Activated CD8-positive, alpha-beta T cell treated with anti-CD3 and anti-CD28 coated beads for 36 hours (primary cell): ENCODE data around the gene SCGB1D1. TPM values are rescaled to one million over a fixed set of nuclear protein-coding genes. Genes with fewer than 3 reads are reported as not detected.

Source experiments
- ATAC-seq: fragments of 200-7000 bp; cut with Tn5 transposase; one replicate; pipeline ENCODE4 v1.10.0; 2021; ENCODE audit warnings: mild to moderate bottlenecking, moderate library complexity
- CTCF ChIA-PET: fragments of 350-600 bp; sonication (Branson Sonifier 250); formaldehyde crosslinking; loops from one replicate; lab custom pipeline; 2021; ENCODE audit warnings: antibody characterized with exemption; lab: Charles Lee
- POLR2A ChIA-PET: fragments of 350-600 bp; sonication (Branson Sonifier 250); formaldehyde crosslinking; loops from one replicate; lab custom pipeline; 2021; ENCODE audit warnings: antibody characterized with exemption; lab: Charles Lee
- DNase-seq: peaks from one replicate; pipeline ENCODE4 v3.0.0-alpha.2; 2020
- H3K27ac Mint-ChIP-seq: one replicate; pipeline ENCODE4 v1.8.0; 2021; ENCODE audit warnings: mild to moderate bottlenecking, mixed read lengths
- H3K27me3 Mint-ChIP-seq: one replicate; pipeline ENCODE4 v1.8.0; 2021; ENCODE audit warnings: mixed read lengths
- H3K36me3 Mint-ChIP-seq: one replicate; pipeline ENCODE4 v1.8.0; 2021; ENCODE audit warnings: low read depth, mixed read lengths
- H3K4me1 Mint-ChIP-seq: one replicate; pipeline ENCODE4 v1.8.0; 2021; ENCODE audit warnings: low read depth, mixed read lengths
- H3K4me3 Mint-ChIP-seq: one replicate; pipeline ENCODE4 v1.8.0; 2021; ENCODE audit warnings: mild to moderate bottlenecking, moderate library complexity, mixed read lengths
- H3K9me3 Mint-ChIP-seq: one replicate; pipeline ENCODE4 v1.8.0; 2021; ENCODE audit warnings: mixed read lengths
- CTCF ChIP-seq: fragments of 200-600 bp; IDR thresholded peaks from one replicate; pipeline ENCODE4 v1.8.0; 2022; ENCODE audit warnings: antibody characterized with exemption, mild to moderate bottlenecking
- intact Hi-C: fragments of 100-400 bp; cut with micrococcal nuclease; formaldehyde crosslinking; loops from one replicate; pipeline ENCODE4 v1.10.0; 2022
- total RNA-seq, 2 experiments: library from RNA; stranded (reverse); gene quantifications; one replicate each; pipeline ENCODE4 v1.2.3, GENCODE V29; 2021

SCGB1D1 gene
- total RNA-seq, 2 experiments from 2014 or later = not detected

- DNase-seq (peak; percentile 94), ATAC-seq (peak; percentile 78)
- peak; percentile 67 for TF ChIP-seq CTCF
- intact Hi-C loops = loop anchor here (5.0 kb wide), 1 partner anchor 141 kb away; no protein-coding TSS in a partner anchor
- POLR2A ChIA-PET = no interaction called here
- Mint-ChIP-seq H3K9me3 (no peaks in the 10 kb centered on the region), H3K4me3 (no peak overlapping the region), H3K36me3 (no peaks in the 10 kb centered on the region), H3K27ac (no peak overlapping the region), H3K27me3 (peaks cover 25% of the 10 kb centered on the region), H3K4me1 (peaks cover 4% of the 10 kb centered on the region)
- CTCF ChIA-PET = interaction anchor here (0.7 to 3.9 kb wide), 15 partner anchors 9 to 286 kb away, joined by 3 to 30 read pairs (median 4); no protein-coding TSS in a partner anchor
Measured at GRCh38 chr11:62171261-62171723, 18.7 kb upstream of the SCGB1D1 start.

- ChIA-PET CTCF (interaction anchor here (0.8 to 3.9 kb wide), 10 partner anchors 17 to 285 kb away, joined by 3 to 30 read pairs (median 4); no protein-coding TSS in a partner anchor), POLR2A (no interaction called here)
- intact Hi-C loops = loop anchor here (5.0 kb wide), 1 partner anchor 140 kb away; no protein-coding TSS in a partner anchor
- Mint-ChIP-seq H3K4me1 (peaks cover 4% of the 10 kb centered on the region), H3K27me3 (peaks cover 23% of the 10 kb centered on the region), H3K36me3 (no peaks in the 10 kb centered on the region), H3K9me3 (no peaks in the 10 kb centered on the region), H3K4me3 (no peak overlapping the region), H3K27ac (no peak overlapping the region)
- ATAC-seq (no peak), DNase-seq (no peak)
- no peak for TF ChIP-seq CTCF
Measured at GRCh38 chr11:62172294-62172693, 17.7 kb upstream of the SCGB1D1 start.

- H3K9me3 Mint-ChIP-seq = no peaks in the 10 kb centered on the region
- H3K36me3 Mint-ChIP-seq = no peaks in the 10 kb centered on the region
- POLR2A ChIA-PET = no interaction called here
- peaks cover 10% of the 10 kb centered on the region for H3K27me3 Mint-ChIP-seq
- H3K27ac Mint-ChIP-seq = no peak overlapping the region
- no peak for DNase-seq
- no peak overlapping the region for H3K4me3 Mint-ChIP-seq
- no peak for ATAC-seq
- TF ChIP-seq CTCF = no peak
- H3K4me1 Mint-ChIP-seq = no peaks in the 10 kb centered on the region
- CTCF ChIA-PET = no interaction called here
- intact Hi-C loops = no loop called here
Measured at GRCh38 chr11:62176766-62177165, 13.2 kb upstream of the SCGB1D1 start.

- ATAC-seq (no peak), DNase-seq (no peak)
- POLR2A ChIA-PET = no interaction called here
- H3K4me3 Mint-ChIP-seq = no peak overlapping the region
- CTCF ChIA-PET = interaction anchor here (1.3 kb wide), 1 partner anchor 9 kb away, joined by 5 read pairs; no protein-coding TSS in a partner anchor
- no peaks in the 10 kb centered on the region for H3K9me3 Mint-ChIP-seq
- no peak for TF ChIP-seq CTCF
- H3K27ac Mint-ChIP-seq = no peak overlapping the region
- H3K27me3 Mint-ChIP-seq = peaks cover 9% of the 10 kb centered on the region
- H3K36me3 Mint-ChIP-seq = no peaks in the 10 kb centered on the region
- no peaks in the 10 kb centered on the region for H3K4me1 Mint-ChIP-seq
- intact Hi-C loops = no loop called here
Measured at GRCh38 chr11:62179995-62180394, 10.0 kb upstream of the SCGB1D1 start.

- no peak overlapping the region for H3K4me3 Mint-ChIP-seq
- peaks cover 15% of the 10 kb centered on the region for H3K27me3 Mint-ChIP-seq
- no peak overlapping the region for H3K27ac Mint-ChIP-seq
- ATAC-seq (no peak), DNase-seq (no peak)
- ChIA-PET CTCF (interaction anchor here (0.9 to 1.3 kb wide), 2 partner anchors 10 to 36 kb away, joined by 3 to 5 read pairs; no protein-coding TSS in a partner anchor), POLR2A (no interaction called here)
- intact Hi-C loops = no loop called here
- no peaks in the 10 kb centered on the region for H3K4me1 Mint-ChIP-seq
- TF ChIP-seq CTCF = no peak
- H3K36me3 Mint-ChIP-seq = no peaks in the 10 kb centered on the region
- no peaks in the 10 kb centered on the region for H3K9me3 Mint-ChIP-seq
Measured at GRCh38 chr11:62181097-62181496, 8.9 kb upstream of the SCGB1D1 start.
